ENCODE results near the gene MEF2C.
"Not testable (repeated sequence)": the region's sequence is repeated elsewhere in the genome, so short reads cannot be mapped to it uniquely, and the experiment has no call there.

MEF2C gene

DNA sequence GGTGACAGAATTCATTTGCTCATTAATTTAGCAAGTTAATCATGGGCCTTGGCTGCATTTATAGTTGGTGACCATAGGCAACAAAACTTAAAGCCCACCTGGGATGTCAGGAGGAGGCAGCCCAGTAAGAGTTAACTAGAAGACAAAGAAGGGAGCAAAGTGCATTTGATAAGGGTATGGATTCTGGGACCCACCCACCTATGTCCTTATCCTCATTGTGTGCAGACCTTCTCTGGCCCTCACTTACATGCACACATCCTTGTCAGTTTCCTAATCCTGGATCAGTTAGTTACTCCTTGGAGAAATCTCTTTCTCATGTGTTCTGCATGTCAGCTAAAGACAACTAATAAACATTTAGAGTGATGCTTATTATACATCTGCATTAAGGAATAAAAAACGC is 24.6 kb downstream of the MEF2C start:
- DNase-seq = no peak

DNA sequence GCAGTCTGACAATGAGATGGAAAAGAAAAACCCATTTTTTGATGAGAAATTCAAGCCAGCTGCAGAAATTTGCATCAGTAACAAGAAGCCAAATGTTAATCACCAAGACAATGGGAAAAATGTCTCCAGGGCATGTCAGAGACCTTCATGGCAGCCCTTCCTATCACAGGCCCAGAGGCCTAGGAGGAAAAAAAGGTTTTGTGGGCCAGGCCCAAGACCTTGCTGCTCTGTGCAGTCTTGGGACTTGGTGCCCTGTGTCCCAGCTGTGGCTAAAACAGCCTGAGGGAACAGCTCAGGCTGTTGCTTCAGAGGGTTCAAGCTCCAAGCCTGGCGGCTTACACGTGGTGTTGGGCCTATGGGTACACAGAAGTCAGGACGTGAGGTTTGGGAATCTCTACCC is 26.6 kb downstream of the MEF2C start:
- DNase-seq = not testable (repeated sequence)

DNA sequence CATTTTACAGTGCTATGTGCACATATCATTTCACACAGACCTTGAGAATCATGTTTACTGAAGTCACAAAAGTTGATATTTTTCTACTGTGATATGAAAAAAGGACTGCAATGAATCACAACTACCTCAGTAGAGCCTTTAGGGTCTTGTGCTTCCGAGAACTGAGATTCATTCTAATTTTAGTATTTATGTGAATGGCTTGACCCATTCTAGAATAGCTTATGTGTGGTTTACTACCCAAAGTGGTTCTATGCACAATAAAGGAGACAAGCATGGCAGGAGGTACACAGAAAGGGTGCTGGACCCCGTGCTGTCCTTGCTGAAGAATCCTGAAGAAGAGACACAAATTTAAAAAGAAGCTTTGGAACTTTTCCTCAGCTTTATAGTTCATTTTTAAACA is 28.2 kb downstream of the MEF2C start:
- no peak for DNase-seq

DNA sequence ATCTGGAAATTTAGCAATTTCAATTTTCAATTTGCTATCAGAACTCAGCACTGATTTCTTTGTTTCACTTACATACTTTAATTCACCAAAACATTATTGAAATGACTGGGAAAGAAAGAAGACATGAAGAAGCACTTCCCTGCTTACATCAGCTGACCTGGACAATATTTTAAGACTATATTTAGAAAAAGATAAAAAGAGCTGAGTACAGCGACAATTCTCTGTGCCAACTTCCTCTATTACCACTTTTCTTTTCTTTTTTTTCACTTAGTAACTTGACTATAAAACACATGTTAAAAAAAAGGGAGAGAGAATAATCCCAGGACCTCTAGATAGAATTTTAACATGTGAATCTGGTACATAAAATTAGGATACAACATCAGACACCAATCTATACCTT is 35.6 kb downstream of the MEF2C start:
- no peak for DNase-seq

DNA sequence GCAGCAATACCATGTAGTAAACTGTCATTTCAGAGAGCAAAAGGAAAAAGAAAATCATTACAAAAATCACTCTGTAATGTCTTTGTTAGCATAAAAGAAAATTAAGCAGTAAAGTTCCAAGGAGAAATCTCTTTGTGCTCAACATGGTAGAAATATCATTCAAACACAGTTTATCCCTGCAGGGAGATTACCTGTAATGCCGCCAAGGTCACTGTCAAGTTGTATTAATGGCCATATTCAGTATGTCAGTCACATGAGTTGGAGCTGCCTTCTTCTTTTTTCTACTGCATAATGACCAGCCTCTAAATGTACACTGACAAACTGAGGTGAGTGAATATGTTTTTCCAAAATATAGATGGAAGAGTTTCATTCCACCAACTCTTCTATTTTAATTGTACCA is 36.5 kb downstream of the MEF2C start:
- DNase-seq = no peak

DNA sequence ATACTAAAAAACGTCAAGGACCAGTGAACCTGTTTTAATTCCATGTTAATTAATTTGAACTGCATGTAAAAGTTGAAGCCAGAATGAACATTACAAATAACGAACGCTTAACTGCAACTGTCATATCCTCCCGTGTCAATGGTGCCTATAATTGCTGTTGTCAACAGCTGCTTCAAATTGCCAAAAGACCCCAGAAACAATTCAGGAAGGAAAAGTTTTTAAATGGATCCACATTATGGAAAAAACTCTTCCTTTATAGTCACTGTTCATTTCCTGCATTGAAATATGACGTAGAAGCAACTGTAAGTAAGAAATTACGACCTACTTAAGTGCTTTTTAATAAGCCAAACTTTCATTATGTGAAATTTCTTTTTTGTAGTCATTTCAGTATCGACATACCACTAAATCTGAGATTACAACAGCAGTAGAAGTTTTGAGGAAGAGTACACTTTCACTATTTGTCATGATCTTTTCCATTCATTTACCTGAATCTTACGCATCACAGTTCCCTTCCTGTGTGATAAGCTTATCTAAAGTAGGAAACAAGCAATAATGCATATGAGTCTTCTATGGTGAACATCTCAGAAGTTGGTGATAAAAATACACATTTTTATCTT is 37.8 kb downstream of the MEF2C start:
- no peak for DNase-seq

DNA sequence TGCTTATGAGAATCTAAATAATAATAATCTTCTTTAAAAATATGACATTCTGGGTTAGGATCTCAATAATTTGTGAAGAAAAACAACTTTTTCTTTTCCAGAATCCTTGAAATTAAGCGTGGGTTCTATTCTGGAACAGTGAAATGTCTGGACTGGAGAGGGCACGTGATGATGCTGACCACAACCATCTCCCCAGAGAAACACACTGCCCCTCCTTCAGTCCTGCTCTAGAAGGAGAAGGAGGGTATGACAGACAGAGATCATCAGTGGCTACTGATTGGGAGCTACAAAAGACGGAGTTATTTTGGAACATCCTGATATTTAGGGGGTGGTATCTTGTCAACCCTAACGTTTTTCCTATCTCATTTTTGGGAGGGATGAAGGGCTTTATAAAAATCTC is 40.2 kb downstream of the MEF2C start:
- no peak for DNase-seq

DNA sequence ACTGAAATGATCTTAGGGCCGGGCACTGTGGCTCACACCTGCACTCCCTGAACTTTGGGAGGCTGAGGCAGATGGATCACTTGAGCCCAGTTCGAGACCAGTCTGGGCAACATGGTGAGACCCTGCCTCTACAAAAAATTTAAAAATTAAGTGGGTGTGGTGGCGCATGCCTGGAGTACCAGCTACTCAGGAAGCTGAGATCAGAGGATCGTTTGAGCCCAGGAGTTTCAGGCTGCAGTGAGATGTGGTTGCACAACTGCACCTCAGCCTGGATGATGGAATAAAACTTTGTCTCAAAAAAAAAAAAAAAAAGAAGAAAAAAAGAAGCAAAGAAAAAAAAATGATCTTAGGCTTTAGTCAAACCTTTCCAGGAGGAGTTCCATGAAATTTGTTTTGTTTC is 41.8 kb downstream of the MEF2C start:
- DNase-seq = no peak

DNA sequence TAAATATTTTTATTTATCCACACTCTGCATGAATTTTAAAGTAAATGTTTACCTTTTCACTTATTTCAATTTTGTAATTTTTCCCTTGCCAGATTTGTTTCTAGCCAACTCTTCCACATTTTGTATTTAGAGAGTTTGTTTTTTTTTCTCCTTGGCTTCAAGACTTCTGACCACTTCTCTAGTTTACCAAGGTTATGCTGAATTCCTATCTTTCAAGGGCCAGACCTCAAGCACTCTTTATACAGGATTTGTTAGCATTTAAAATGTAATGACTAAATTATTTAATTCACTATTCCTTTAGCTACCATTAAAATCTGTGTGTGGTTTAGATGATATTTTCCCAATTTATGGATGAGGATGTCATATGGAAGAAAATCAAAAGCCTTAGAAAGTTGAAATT is 42.5 kb downstream of the MEF2C start:
- no peak for DNase-seq

DNA sequence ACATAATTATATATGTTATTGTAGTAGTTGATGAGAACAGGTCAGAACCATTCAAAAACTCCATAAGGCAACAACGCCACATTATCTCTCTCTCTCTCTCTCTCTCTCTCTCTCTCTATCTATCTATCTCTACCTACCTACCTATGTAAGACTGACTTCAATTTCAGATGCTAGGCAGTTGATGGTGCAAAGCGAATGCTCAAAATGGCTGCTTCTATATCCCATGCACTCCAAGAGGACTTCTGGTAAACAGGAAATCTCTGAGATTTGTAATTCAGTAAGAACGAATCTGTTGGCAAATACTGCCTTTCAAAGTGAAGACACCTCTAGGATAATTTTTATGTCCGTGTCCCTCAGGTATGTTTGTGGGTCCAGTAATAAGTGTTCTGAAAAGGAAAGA is 43.7 kb downstream of the MEF2C start:
- DNase-seq = no peak

DNA sequence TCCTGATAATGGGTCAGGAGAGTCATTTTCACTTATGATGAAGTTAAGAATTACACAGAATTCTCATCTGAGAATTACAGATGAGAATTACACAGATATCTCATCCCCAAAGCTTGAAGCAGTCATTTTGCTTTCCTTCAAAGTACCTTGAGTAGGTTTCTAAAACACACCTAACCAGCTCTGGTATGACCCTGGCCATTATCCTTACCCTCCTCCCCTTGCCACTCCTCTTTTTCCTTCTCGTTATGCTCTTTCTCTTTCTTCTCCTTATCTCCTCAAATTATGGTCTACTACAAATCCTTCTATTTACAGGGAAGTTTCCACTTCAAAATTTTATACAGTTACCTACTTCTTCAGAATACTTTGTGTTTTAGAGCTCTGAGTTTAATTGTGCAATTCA is 44.5 kb downstream of the MEF2C start:
- no peak for DNase-seq

DNA sequence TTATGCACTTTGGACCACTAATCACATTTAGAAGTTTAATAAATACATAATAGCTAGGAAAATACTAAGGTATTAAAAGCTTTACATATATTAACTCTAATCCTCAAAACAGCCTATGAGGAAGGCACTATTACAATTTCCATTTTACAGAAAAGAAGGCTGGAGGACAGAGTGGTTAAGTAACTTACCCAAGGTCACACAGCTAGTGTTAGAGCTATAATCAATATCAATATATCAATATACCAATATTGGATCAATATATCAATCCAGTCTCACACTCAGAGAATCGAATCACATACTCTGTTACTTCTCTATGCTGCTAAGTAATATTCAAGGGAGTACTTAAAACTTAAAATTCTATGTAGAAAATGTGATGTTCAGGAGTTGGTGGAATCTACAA is 45.2 kb downstream of the MEF2C start:
- no peak for DNase-seq

DNA sequence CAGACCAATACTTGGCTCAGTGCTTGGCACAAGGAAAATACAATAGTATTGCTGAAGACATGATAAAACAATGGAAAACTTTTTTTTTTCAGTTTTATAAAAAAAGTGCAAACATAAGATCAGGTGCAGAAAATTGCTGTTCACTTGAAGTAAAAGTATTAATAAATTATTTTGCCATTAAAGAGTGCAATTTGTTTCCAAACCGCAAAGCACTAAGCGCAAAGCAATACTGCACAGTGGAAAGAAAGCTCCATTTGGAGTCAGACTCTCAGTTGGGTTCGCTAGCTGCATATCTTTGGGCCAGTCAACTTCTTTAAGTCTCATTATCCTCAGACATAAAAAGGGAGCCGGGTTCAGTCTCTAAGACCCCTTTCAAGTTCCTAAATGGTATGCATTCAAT is 45.8 kb downstream of the MEF2C start:
- no peak for DNase-seq

DNA sequence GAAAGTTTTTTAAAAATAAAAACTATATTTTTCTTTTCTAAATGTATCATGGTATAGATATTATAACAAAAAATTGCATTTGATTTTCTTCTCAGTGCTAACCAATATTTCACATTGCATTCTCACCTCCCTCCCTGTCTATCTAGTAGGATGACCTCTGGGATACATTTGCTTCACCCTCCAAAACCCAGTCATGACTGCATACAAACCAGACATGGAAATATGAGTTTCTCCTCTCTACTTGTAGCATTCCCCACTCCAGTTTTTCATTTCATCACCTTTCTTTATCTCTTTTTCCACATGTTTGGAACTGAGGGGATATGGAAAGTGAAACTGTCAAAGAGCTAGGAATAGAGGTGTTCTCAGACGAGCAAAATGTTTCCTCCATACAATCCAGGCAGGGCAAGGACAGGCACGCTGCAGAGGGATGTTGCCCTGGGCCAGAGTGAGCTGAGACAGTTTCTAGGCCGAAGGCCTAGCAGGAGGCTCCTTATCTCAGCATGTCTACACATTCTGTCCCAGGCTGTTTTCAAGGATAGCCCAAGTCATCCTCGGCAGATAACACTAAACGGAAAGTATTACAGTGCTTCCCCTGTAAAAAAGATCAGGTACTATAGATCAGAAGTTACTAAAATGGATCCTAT is 46.7 kb downstream of the MEF2C start:
- DNase-seq = no peak

DNA sequence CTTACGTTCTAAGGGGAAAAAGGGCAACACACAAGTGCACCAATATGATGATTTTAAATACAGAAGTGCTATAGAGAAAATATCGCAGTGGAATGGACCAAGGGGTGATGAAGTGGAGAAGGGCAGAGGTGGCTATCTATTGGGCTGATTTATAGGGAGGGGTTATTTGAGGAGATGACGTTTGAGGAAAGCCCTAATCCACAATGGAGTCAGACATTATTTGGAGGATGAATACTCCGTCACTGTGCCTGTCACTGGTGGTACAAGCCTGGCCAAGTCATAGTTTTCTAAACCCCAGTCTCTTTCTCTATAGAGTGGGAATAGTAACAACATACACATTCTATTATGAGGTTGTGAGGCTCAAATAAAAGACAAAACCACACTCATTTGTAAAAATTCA is 48.5 kb downstream of the MEF2C start:
- no peak for DNase-seq

DNA sequence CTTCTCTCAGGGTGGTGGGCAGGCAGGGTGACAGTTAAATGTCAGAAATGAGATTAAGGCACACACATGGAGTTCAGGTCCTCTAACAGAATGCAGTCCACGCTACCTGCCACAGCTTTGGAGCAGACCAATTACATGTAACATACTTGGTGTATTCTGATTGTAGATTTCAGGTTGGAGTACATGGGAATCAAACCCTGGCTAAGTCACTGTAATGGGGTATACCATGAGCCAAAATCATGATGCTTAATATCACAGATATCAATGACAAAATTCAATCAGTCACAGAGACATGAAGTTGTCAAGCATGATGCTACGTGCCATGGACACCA is 48.9 kb downstream of the MEF2C start:
- DNase-seq = no peak

DNA sequence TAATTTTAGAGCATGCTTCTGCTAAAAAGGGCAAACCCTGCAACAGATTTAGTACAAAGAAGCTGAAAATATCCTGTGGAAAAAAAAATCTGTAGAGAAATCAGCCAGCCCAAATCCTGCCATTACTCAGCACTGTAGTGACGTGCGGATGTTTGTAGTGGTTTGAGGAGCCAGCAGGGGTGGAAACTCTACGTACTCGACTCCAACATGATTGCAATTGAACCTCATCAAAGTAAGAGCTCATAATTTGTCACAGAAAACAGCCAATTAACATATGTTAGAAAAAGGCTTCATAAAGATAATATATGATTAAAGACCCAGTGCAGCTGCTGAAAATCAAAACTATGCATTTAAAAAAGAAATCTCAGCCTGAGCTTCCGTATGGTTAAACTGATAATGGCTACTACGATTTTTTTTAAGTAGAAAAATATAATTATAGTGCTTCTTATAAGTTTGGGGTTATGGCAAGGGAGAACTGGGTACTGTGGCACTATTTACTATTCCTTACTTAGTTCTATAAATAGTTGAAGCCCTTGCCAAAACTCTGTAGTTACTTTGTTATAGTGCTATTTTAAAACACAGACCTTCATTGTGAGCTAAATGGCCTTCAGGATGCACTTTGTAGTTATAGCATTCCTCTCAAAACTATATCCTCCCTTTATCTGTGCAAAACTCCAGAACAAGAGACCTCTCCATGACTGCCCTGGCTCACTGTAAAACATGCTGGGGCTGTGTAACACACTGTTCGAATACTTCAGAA is 49.4 kb downstream of the MEF2C start:
- DNase-seq = no peak

DNA sequence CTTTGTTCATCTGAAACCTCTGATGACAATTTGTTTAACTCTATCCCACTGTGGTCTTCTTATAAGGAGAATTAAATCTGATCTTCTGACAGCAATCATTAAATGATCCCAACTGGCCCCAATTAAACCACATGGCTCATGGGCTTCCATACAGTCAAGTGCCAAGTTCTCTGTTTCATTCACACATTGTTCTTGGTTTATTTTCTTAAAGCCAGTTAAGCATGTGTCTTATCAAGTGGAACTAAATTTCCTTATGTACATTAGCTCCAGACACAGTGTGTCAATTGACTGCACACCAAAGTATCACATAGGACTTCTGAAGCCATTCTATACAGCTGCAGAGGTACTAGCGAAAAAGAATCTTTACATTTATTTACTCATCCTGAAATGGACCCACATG is 51.2 kb downstream of the MEF2C start:
- DNase-seq = no peak

DNA sequence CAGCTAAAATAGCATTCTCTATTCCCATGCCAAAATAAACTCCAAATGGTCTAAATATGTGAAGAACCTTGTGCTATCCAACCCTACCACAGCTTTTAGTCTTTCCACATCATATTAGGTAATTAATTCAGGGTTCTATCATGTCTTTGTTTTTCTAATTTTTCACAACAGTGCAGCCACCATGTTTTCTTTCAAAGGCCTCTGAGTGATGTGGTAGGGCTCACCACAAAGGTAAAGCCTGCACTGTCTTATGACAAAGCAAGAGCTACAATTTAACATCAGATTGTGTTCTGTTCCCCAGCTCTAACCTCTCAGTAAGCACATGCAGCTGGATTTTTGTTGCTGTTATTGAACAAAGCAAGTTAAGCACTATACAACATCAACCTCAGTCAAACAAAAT is 52.4 kb downstream of the MEF2C start:
- DNase-seq = no peak

DNA sequence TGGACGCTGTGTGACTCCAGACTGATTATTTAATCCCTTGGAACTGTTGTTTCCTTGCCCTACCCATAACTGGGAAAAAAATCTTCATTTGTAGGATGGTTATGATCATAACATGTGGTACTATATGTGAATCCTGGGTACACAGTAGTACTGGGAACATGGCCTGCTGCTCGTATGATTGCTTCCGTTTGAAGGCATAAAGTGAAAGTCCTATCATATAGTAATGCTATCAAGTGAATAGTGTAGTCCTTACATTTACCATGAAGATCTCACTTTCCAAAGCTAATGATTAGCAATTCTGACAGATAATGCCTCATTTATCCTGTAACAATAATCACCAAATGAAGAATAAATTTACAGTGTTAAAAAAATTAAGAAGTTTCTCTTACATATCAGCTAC is 53.2 kb downstream of the MEF2C start:
- no peak for DNase-seq

DNA sequence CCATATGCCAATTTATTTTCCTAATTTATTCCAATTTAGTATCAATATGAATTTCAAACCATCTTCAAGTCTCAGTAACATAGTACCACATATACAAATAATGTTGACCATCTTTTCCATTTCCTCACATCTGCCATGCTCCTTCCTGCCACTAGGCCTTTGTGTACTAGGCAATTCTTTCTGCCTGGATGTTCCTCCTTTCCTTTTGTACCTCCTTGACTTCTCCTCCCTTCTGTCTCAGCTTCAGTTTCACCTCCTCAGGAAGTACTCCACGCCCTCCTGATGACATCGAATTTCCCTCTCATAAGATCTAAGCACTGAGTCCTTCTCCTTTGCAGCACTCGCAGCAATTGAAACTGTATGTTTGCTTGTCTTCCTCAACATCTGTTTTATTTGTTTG is 53.9 kb downstream of the MEF2C start:
- DNase-seq = peak; percentile 13

DNA sequence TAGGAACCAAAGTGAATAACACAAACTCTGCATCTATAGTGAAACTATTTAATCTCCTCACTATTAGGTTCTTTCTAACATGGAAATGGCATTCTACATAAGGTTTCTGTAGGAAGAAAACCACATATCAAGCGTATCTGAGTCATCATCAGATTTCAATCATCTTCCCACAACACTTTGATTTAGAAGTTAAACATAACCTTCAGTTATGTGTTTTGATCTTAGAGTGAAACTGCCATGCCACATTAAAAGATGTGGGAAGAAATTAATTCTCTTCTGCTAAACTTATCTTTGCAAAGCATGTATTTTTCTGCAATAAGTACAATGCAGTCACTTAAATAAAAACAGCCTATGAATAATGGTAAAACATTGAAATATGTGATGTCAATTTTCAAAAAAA is 55.0 kb downstream of the MEF2C start:
- no peak for DNase-seq

DNA sequence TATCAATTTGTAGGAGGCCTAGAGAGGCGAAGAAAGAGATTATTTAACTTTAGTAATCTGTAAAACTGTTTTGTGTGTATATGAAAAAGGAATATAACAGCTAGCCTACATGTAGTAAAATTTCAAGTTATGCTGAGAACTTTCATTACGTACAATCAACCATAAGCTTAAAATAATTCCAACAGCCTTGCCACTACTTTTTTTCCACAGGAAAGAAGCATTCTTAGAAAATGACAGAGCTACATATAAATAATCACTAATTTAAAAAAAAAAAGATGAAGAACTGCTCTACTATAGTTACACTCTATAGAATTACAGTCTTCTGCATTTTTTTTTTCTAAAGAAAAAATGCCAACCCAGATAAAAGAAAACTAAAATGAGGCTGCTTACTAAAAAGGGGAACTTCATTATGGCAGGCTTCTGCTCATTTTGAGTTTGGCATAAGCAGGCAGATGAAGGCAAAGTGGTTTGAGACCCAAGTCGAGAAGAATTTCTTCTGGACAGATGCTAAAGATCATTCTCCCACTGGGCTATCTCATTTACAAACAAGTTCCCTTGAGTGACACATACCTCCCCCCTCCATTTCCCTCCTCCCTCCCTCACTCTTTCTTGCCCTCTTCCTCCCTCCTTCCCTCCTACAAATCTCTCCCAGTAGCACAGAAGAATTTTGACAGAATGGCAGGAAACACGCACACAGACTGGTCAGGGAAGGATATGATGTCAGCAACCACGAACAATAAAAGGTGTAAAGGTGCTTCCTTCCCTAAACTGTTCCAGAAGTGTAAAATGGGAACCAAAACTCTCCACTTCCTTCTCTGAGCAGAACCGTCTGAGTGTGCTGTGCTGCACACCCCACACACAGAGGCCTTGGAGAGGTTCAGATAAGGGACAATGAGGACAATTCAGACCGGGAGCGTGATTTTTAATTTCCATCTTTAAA is 56.1 kb downstream of the MEF2C start:
- peak; percentile 23 for DNase-seq
